ENCODE measurements around the gene PDE4D. TPM values are rescaled to one million over a fixed set of nuclear protein-coding genes. Genes with fewer than 3 reads are reported as not detected.

The PDE4D gene
- total RNA-seq, 1 experiment from 2014 or later, result 3.3 TPM

- no peak for TF ChIP-seq NR3C1 (CRISPR knock-in tag; conservative IDR thresholded peaks at IDR 0.05; ENCODE audit: low read depth)
- TF ChIP-seq EMX1 (CRISPR knock-in tag; IDR thresholded peaks at IDR 0.05), result no peak
- no peak for TF ChIP-seq ARID4B (CRISPR knock-in tag; IDR thresholded peaks at IDR 0.05; ENCODE audit: borderline replicate concordance)
- no peak for TF ChIP-seq FOXP1 (CRISPR knock-in tag; IDR thresholded peaks at IDR 0.05; ENCODE audit: borderline replicate concordance)
- no peak for TF ChIP-seq CREB1 (CRISPR knock-in tag; IDR thresholded peaks at IDR 0.05)
- TF ChIP-seq NR2C2 (CRISPR knock-in tag; IDR thresholded peaks at IDR 0.05), result no peak
- TF ChIP-seq USF1 (CRISPR knock-in tag; IDR thresholded peaks at IDR 0.05), result no peak
- no peak for TF ChIP-seq ESRRA (CRISPR knock-in tag; IDR thresholded peaks at IDR 0.05; ENCODE audit: borderline replicate concordance)
- TF ChIP-seq SMAD3 (CRISPR knock-in tag; IDR thresholded peaks at IDR 0.05; ENCODE audit: borderline replicate concordance), result no peak
- no peak for TF ChIP-seq CDX4 (CRISPR knock-in tag; IDR thresholded peaks at IDR 0.05; ENCODE audit: borderline replicate concordance)
These were observed 501.9 kb downstream of the PDE4D start (continued) for GRCh38 chr5:59391576-59391975.

GRCh38 chr5:59390989-59391388 lies 502.5 kb downstream of the PDE4D start:
- POLR2A ChIA-PET, result no interaction called here
- DNase-seq (ENCODE audit: low spot score), result no peak
- TF ChIP-seq CBFB (CRISPR knock-in tag; IDR thresholded peaks at IDR 0.05; ENCODE audit: low read depth), result no peak
- TF ChIP-seq ZBTB21 (CRISPR knock-in tag; IDR thresholded peaks at IDR 0.05; ENCODE audit: borderline replicate concordance), result no peak
- TF ChIP-seq ZNF138 (CRISPR knock-in tag; conservative IDR thresholded peaks at IDR 0.05), result no peak
- TF ChIP-seq FOXP1 (CRISPR knock-in tag; IDR thresholded peaks at IDR 0.05; ENCODE audit: borderline replicate concordance), result no peak
- TF ChIP-seq ZNF263 (CRISPR knock-in tag; IDR thresholded peaks at IDR 0.05; ENCODE audit: low read depth), result no peak
- TF ChIP-seq IRF1 (CRISPR knock-in tag; IDR thresholded peaks at IDR 0.05), result no peak
- no peak for TF ChIP-seq ARID4B (CRISPR knock-in tag; IDR thresholded peaks at IDR 0.05; ENCODE audit: borderline replicate concordance)
- TF ChIP-seq JAZF1 (CRISPR knock-in tag; IDR thresholded peaks at IDR 0.05), result no peak
- no peak for TF ChIP-seq NR3C1 (CRISPR knock-in tag; conservative IDR thresholded peaks at IDR 0.05; ENCODE audit: low read depth)
- CTCF ChIA-PET, result interaction anchor here (0.7 to 3.7 kb wide), 6 partner anchors 10 to 410 kb away, joined by 3 to 17 read pairs (median 6); no protein-coding TSS in a partner anchor
- peaks cover 10% of the 10 kb centered on the region for H3K36me3 Mint-ChIP-seq
- H3K27ac Mint-ChIP-seq, result no peak overlapping the region
- no peak overlapping the region for H3K4me3 Mint-ChIP-seq
- peaks cover 12% of the 10 kb centered on the region for H3K4me1 Mint-ChIP-seq
- no peaks in the 10 kb centered on the region for H3K27me3 Mint-ChIP-seq (ENCODE audit: low read depth)
- peaks cover 13% of the 10 kb centered on the region for H3K9me3 Mint-ChIP-seq
- ATAC-seq, result no peak
